Mesendoderm (in vitro differentiated cells): ENCODE measurements around the gene R3HCC1L. TPM values are rescaled to one million over a fixed set of nuclear protein-coding genes. Genes with fewer than 3 reads are reported as not detected.

ENCODE experiments used
- DNase-seq: peaks from one replicate; pipeline ENCODE4 v3.0.0; 2013
- H2AK5ac ChIP-seq: 2 replicates; pipeline ENCODE4 v1.6.1; 2013; ENCODE audit warnings: low read length, inconsistent platforms
- H2BK120ac ChIP-seq: 2 replicates; pipeline ENCODE4 v1.6.1; 2013; ENCODE audit warnings: low read depth, mild to moderate bottlenecking, low read length, moderate library complexity, mixed read lengths
- H2BK15ac ChIP-seq: replicated peaks from 2 replicates; pipeline ENCODE4 v1.6.1; 2013; ENCODE audit warnings: low read depth, mild to moderate bottlenecking, moderate library complexity
- H2BK5ac ChIP-seq: 2 replicates; pipeline ENCODE4 v1.6.1; 2013; ENCODE audit warnings: low read length, inconsistent platforms
- H3K18ac ChIP-seq: 2 replicates; pipeline ENCODE4 v1.6.1; 2013; ENCODE audit warnings: mild to moderate bottlenecking, low read length, mixed read lengths
- H3K23ac ChIP-seq: one replicate; pipeline ENCODE4 v1.6.1; 2013; ENCODE audit warnings: low read length
- H3K27ac ChIP-seq: 2 replicates; pipeline ENCODE4 v1.5.1; 2013; ENCODE audit warnings: low read depth, mild to moderate bottlenecking, inconsistent platforms, low read length, moderate library complexity
- H3K27me3 ChIP-seq: 2 replicates; pipeline ENCODE4 v1.6.1; 2013; ENCODE audit warnings: low read length, control low read depth, mild to moderate bottlenecking, inconsistent platforms; ENCODE audit not compliant: insufficient read depth, poor library complexity
- H3K36me3 ChIP-seq: 2 replicates; pipeline ENCODE4 v1.6.1; 2013; ENCODE audit warnings: low read length, inconsistent platforms; ENCODE audit not compliant: control insufficient read depth, insufficient read depth
- H3K4ac ChIP-seq: one replicate; pipeline ENCODE4 v1.6.1; 2013; ENCODE audit warnings: low read depth, mild to moderate bottlenecking, low read length, moderate library complexity
- H3K4me1 ChIP-seq: 2 replicates; pipeline ENCODE4 v1.6.1; 2013; ENCODE audit warnings: low read depth, low read length, inconsistent platforms; ENCODE audit not compliant: control insufficient read depth
- H3K4me2 ChIP-seq: 2 replicates; pipeline ENCODE4 v1.6.1; 2013; ENCODE audit warnings: low read length
- H3K4me3 ChIP-seq: 2 replicates; pipeline ENCODE4 v1.5.1; 2013; ENCODE audit warnings: mild to moderate bottlenecking, low read length
- H3K56ac ChIP-seq: one replicate; pipeline ENCODE4 v1.6.1; 2013; ENCODE audit warnings: low read length
- H3K79me1 ChIP-seq: 2 replicates; pipeline ENCODE4 v1.6.1; 2013; ENCODE audit warnings: low read length, inconsistent platforms
- H3K79me2 ChIP-seq: 2 replicates; pipeline ENCODE4 v1.6.1; 2013; ENCODE audit warnings: mild to moderate bottlenecking, low read length; ENCODE audit not compliant: control insufficient read depth, insufficient read depth
- H3K9ac ChIP-seq: 2 replicates; pipeline ENCODE4 v1.6.1; 2013; ENCODE audit warnings: low read length, inconsistent platforms
- H4K5ac ChIP-seq: one replicate; pipeline ENCODE4 v1.6.1; 2013; ENCODE audit warnings: low read length
- H4K8ac ChIP-seq: one replicate; pipeline ENCODE4 v1.6.1; 2013; ENCODE audit warnings: low read depth, mild to moderate bottlenecking, control low read depth, low read length, moderate library complexity
- WGBS: extraction: QIAGEN DNeasy Blood & Tissue Kit; methylation state at CpG from one replicate; pipeline ENCODE4 v1.1.7; 2013; ENCODE audit warnings: low lambda C conversion rate, missing lambda C conversion rate; ENCODE audit not compliant: insufficient coverage; ENCODE audit errors: extremely low coverage; 5-methylcytosine and 5-hydroxymethylcytosine counted together
- polyA plus RNA-seq, 2 experiments: library from polyadenylated mRNA; stranded (reverse); fragments of 200-250 nt; gene quantifications; one replicate each; pipeline ENCODE4 v1.2.3, GENCODE V29; 2013

Gene R3HCC1L
- 11.4 TPM for polyA plus RNA-seq (2013, experiment 1 of 2)
- polyA plus RNA-seq (2013, experiment 2 of 2): 11.2 TPM

- H2AK5ac ChIP-seq: no peak within 1 kb of the TSS
- H3K23ac ChIP-seq: no peak within 1 kb of the TSS
Observed at GRCh38 chr10:98134431-98135221, at the start of gene R3HCC1L. Gene R3HCC1L, plus strand, starts transcription at chr10:98134657. Its CDS starts 73,458 bp downstream, at chr10:98208115.

GRCh38 chr10:98085238-98085637 lies 49.2 kb upstream of the R3HCC1L start:
- Histone ChIP-seq H3K18ac (no peak overlapping the region), H3K79me2 (no peaks in the 10 kb centered on the region), H3K4me1 (no peaks in the 10 kb centered on the region), H3K9ac (no peak overlapping the region), H4K8ac (no peak overlapping the region), H3K27me3 (no peaks in the 10 kb centered on the region), H3K79me1 (no peaks in the 10 kb centered on the region), H2BK5ac (no peak overlapping the region), H2AK5ac (no peak overlapping the region), H3K36me3 (no peaks in the 10 kb centered on the region), H2BK120ac (no peak overlapping the region), H3K27ac (no peak overlapping the region), H3K4me2 (no peak overlapping the region), H4K5ac (no peak overlapping the region), H2BK15ac (no peak overlapping the region), H3K56ac (no peak overlapping the region), H3K4ac (no peak overlapping the region), H3K4me3 (no peak overlapping the region), H3K23ac (no peak overlapping the region)
- DNase-seq: no peak
- WGBS: no CpG with 5 or more reads among the region's 4 CpGs

More at GRCh38 chr10:98134431-98135221, at the start of gene R3HCC1L:
- Histone ChIP-seq H3K4me1 (peaks cover 2% of the 10 kb centered on the region), H3K4me2 (peak within 1 kb of the TSS; percentile 37), H3K79me1 (peaks cover 2% of the 10 kb centered on the region), H2BK5ac (peak within 1 kb of the TSS; percentile 57), H3K56ac (peak within 1 kb of the TSS; percentile 78), H2BK15ac (no peak within 1 kb of the TSS), H4K5ac (peak within 1 kb of the TSS; percentile 98), H3K79me2 (peaks cover 14% of the 10 kb centered on the region), H3K18ac (peak within 1 kb of the TSS; percentile 91), H3K36me3 (no peaks in the 10 kb centered on the region), H4K8ac (peak within 1 kb of the TSS; percentile 94), H3K9ac (peak within 1 kb of the TSS; percentile 78), H3K27ac (peak within 1 kb of the TSS; percentile 82), H2BK120ac (no peak within 1 kb of the TSS), H3K27me3 (no peaks in the 10 kb centered on the region), H3K4me3 (peak within 1 kb of the TSS; percentile 71), H3K4ac (peak within 1 kb of the TSS; percentile 89)
- peak; percentile 94 for DNase-seq
- no CpG with 5 or more reads among the region's 64 CpGs for WGBS

GRCh38 chr10:98086837-98087708 lies 47.4 kb upstream of the R3HCC1L start:
- H4K8ac ChIP-seq: no peak overlapping the region
- DNase-seq: peak; percentile 12
- H3K4me3 ChIP-seq: no peak overlapping the region
- H2AK5ac ChIP-seq: no peak overlapping the region
- no CpG with 5 or more reads among the region's 14 CpGs for WGBS
- no peak overlapping the region for H2BK15ac ChIP-seq
- H2BK120ac ChIP-seq: no peak overlapping the region
- H3K9ac ChIP-seq: no peak overlapping the region
- H3K18ac ChIP-seq: no peak overlapping the region
- H3K4ac ChIP-seq: no peak overlapping the region
- H3K27me3 ChIP-seq: no peaks in the 10 kb centered on the region
- no peaks in the 10 kb centered on the region for H3K79me1 ChIP-seq
- H3K56ac ChIP-seq: no peak overlapping the region
- H3K27ac ChIP-seq: no peak overlapping the region
- H3K36me3 ChIP-seq: no peaks in the 10 kb centered on the region
- no peak overlapping the region for H3K4me2 ChIP-seq
- no peaks in the 10 kb centered on the region for H3K79me2 ChIP-seq
- H2BK5ac ChIP-seq: no peak overlapping the region
- no peak overlapping the region for H3K23ac ChIP-seq
- H3K4me1 ChIP-seq: no peaks in the 10 kb centered on the region
- no peak overlapping the region for H4K5ac ChIP-seq

DNA sequence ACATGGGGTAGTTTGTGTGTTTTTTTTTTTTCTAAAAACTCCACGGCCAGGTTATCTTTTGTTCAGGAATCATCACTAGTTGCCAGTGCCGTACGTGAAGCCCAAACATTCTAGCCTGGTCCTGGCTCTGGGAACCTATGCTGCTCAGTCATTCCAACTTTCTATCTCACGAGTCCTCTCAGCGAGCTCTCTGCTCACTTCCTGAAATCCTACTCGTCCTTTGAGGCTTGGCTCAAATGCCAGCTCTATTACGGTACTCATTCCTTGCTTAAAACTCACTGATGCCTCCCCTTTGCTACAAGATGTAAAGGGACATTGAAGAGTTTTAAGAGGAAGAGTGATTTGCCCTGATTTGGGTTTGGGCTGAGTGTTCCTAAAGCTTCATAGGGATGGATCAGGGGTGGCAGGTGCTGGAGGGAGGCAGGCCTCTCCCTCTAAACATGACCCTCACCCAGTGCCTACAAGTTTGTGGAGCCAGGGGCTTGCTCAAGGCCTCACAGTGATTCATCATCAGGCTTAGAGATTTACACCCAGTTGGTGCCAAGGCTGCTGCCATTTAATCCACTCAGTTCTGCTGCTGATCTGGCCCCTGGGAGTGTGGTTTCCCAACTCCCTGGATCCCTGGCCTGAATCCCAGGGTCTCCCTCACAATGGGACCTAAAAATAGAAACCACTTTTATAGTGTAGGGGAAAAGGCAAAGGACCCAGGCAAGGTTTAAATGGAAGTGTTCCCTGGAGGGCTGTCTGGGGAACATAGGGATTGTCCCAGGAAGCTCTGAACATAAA lies 46.1 kb upstream of the R3HCC1L start:
- H3K9ac ChIP-seq: no peak overlapping the region
- H3K79me1 ChIP-seq: no peaks in the 10 kb centered on the region
- no peak overlapping the region for H2BK5ac ChIP-seq
- no peak overlapping the region for H4K8ac ChIP-seq
- H2BK120ac ChIP-seq: no peak overlapping the region
- H3K79me2 ChIP-seq: no peaks in the 10 kb centered on the region
- no peak overlapping the region for H2AK5ac ChIP-seq
- H3K4me2 ChIP-seq: no peak overlapping the region
- no peaks in the 10 kb centered on the region for H3K27me3 ChIP-seq
- H3K4me3 ChIP-seq: no peak overlapping the region
- no peak overlapping the region for H3K4ac ChIP-seq
- H3K27ac ChIP-seq: no peak overlapping the region
- H3K36me3 ChIP-seq: no peaks in the 10 kb centered on the region
- WGBS: no CpG with 5 or more reads among the region's 7 CpGs
- no peak overlapping the region for H3K56ac ChIP-seq
- H3K18ac ChIP-seq: no peak overlapping the region
- DNase-seq: no peak
- H3K23ac ChIP-seq: no peak overlapping the region
- no peaks in the 10 kb centered on the region for H3K4me1 ChIP-seq
- no peak overlapping the region for H2BK15ac ChIP-seq
- H4K5ac ChIP-seq: no peak overlapping the region

DNA sequence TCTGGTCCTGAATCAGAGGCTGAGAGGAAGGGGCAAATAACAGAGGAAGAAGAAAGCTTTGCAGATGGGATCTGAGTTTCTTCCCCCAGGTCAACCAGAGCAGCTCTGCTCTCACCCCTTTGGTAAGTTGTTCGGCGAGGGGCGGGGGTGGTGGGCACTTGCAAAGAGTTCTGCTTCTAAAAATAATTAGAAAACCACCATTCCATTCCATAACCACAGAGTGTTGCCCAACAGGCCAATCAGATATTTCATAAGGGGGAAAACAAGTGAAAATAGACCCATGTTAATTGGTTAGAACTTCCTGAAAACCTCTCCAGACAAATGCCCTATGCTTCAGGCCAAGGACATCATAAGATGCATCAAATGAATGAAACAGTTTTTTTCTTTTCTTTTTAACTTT lies 43.6 kb upstream of the R3HCC1L start:
- Histone ChIP-seq H3K4me3 (no peak overlapping the region), H3K4me2 (no peak overlapping the region), H2BK120ac (no peak overlapping the region), H3K23ac (no peak overlapping the region), H3K79me2 (no peaks in the 10 kb centered on the region), H4K5ac (no peak overlapping the region), H3K27ac (no peak overlapping the region), H3K36me3 (no peaks in the 10 kb centered on the region), H3K4ac (no peak overlapping the region), H3K18ac (no peak overlapping the region), H4K8ac (no peak overlapping the region), H3K27me3 (no peaks in the 10 kb centered on the region), H3K56ac (no peak overlapping the region), H2BK15ac (no peak overlapping the region), H2BK5ac (no peak overlapping the region), H2AK5ac (no peak overlapping the region), H3K4me1 (no peaks in the 10 kb centered on the region), H3K79me1 (no peaks in the 10 kb centered on the region), H3K9ac (no peak overlapping the region)
- no CpG with 5 or more reads among the region's 3 CpGs for WGBS
- no peak for DNase-seq
